Choroid plexus epithelial cell (primary cell): Measurements from ENCODE around the gene ADGRL3.

Experiments used
- DNase-seq: peaks from one replicate; pipeline ENCODE4 v3.0.0-alpha.2; 2010; ENCODE audit warnings: low read depth
- H3K4me3 ChIP-seq: 2 replicates; pipeline ENCODE4 v1.5.1; 2011; ENCODE audit warnings: low read depth, mild to moderate bottlenecking, control low read depth, low read length, moderate library complexity
- CTCF ChIP-seq: conservative IDR thresholded peaks from 2 replicates; pipeline ENCODE4 v1.5.1; 2011; ENCODE audit warnings: low read depth, mild to moderate bottlenecking, control low read depth, inconsistent platforms, low read length, moderate library complexity

The ADGRL3 gene

GRCh38 chr4:61772126-61772525 is 572.0 kb downstream of the ADGRL3 start:
- peak; percentile 45 for DNase-seq
- TF ChIP-seq CTCF = no peak
- H3K4me3 ChIP-seq = no peak overlapping the region

- no peak overlapping the region for H3K4me3 ChIP-seq
- TF ChIP-seq CTCF = no peak
- no peak for DNase-seq
Measured at GRCh38 chr4:61773655-61774245, 573.6 kb downstream of the ADGRL3 start.

- no peak for TF ChIP-seq CTCF
- H3K4me3 ChIP-seq = no peak overlapping the region
- DNase-seq = no peak
Measured at GRCh38 chr4:61782133-61782532, 582.0 kb downstream of the ADGRL3 start.

GRCh38 chr4:61783050-61783449 is 582.9 kb downstream of the ADGRL3 start:
- TF ChIP-seq CTCF = no peak

GRCh38 chr4:61785761-61786160 is 585.6 kb downstream of the ADGRL3 start:
- DNase-seq = no peak
- H3K4me3 ChIP-seq = no peak overlapping the region
- TF ChIP-seq CTCF = no peak

More at GRCh38 chr4:61783050-61783449, 582.9 kb downstream of the ADGRL3 start:
- no peak for DNase-seq
- H3K4me3 ChIP-seq = no peak overlapping the region

- DNase-seq = no peak
- no peak overlapping the region for H3K4me3 ChIP-seq
- no peak for TF ChIP-seq CTCF
Measured at GRCh38 chr4:61786211-61786610, 586.1 kb downstream of the ADGRL3 start.

- H3K4me3 ChIP-seq = no peak overlapping the region
- DNase-seq = no peak
- TF ChIP-seq CTCF = no peak
Measured at GRCh38 chr4:61795998-61796397, 595.9 kb downstream of the ADGRL3 start.
